GM19043 (cell line): ENCODE results near the gene FAM81B.

Experiments used
- ATAC-seq: cut with Tn5 transposase; IDR thresholded peaks from one replicate; pipeline ENCODE4 v1.9.1; 2021; ENCODE audit warnings: low read depth; ENCODE audit not compliant: unreplicated experiment

Gene FAM81B

GRCh38 chr5:95449460-95449859 is 58.3 kb downstream of the FAM81B start:
- no peak for ATAC-seq

GRCh38 chr5:95454536-95454935 is 63.4 kb downstream of the FAM81B start:
- ATAC-seq, result no peak

- ATAC-seq, result no peak
These were observed 69.5 kb downstream of the FAM81B start for GRCh38 chr5:95460665-95461064.

- ATAC-seq, result no peak
These were observed 80.3 kb downstream of the FAM81B start for GRCh38 chr5:95471487-95471886.

- no peak for ATAC-seq
These were observed 80.8 kb downstream of the FAM81B start for GRCh38 chr5:95471942-95472341.

- ATAC-seq, result no peak
These were observed 93.3 kb downstream of the FAM81B start for GRCh38 chr5:95484421-95484820.

- no peak for ATAC-seq
These were observed 95.0 kb downstream of the FAM81B start for GRCh38 chr5:95486191-95486590.

GRCh38 chr5:95487880-95488279 is 96.7 kb downstream of the FAM81B start:
- no peak for ATAC-seq
